GM06990 (cell line): ENCODE results near the gene HLCS.

Experiments
- DNase-seq: peaks from one replicate; pipeline ENCODE4 v3.0.0-alpha.2; 2011; ENCODE audit not compliant: insufficient read length; ENCODE audit errors: extremely low read depth
- H3K27me3 ChIP-seq: replicated peaks from 2 replicates; pipeline ENCODE4 v1.6.0; 2011; ENCODE audit warnings: low read length; ENCODE audit not compliant: control insufficient read depth, insufficient read depth
- H3K36me3 ChIP-seq: 2 replicates; pipeline ENCODE4 v1.5.1; 2011; ENCODE audit warnings: low read length; ENCODE audit not compliant: control insufficient read depth, insufficient read depth
- H3K4me3 ChIP-seq: replicated peaks from 2 replicates; pipeline ENCODE4 v1.5.1; 2011; ENCODE audit warnings: low read depth, mild to moderate bottlenecking, control low read depth, low read length
- TF ChIP-seq, protein P1 (sequence below): IDR thresholded peaks from 2 replicates; pipeline ENCODE4 v1.5.1; 2011; ENCODE audit warnings: low read length, control low read depth, mild to moderate bottlenecking, inconsistent platforms; ENCODE audit not compliant: insufficient read depth, poor library complexity, severe bottlenecking

HLCS gene

DNA sequence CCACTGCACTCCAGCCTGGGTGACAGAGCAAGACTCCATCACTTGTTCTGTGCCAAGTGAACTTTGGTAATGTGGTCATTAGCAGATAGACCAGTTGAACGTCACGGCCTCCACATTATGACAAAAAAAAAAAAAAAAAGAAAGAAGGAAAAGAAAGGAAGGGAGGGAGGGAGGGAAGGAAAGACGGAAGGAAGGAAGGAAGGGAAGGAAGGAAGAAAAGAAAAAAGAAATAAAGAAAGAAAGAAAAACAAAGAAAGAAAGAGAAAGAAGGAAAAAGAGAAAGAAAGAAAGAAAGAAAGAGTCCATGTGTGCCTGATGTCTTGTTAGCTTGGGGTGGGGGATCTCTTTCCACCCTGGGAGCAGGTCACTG, 222.3 kb downstream of the HLCS start:
- Histone ChIP-seq H3K4me3 (no peak overlapping the region), H3K27me3 (no peaks in the 10 kb centered on the region; the same call in none of the 2 replicates), H3K36me3 (no peaks in the 10 kb centered on the region)
- no peak for DNase-seq
- TF ChIP-seq, protein P1, sequence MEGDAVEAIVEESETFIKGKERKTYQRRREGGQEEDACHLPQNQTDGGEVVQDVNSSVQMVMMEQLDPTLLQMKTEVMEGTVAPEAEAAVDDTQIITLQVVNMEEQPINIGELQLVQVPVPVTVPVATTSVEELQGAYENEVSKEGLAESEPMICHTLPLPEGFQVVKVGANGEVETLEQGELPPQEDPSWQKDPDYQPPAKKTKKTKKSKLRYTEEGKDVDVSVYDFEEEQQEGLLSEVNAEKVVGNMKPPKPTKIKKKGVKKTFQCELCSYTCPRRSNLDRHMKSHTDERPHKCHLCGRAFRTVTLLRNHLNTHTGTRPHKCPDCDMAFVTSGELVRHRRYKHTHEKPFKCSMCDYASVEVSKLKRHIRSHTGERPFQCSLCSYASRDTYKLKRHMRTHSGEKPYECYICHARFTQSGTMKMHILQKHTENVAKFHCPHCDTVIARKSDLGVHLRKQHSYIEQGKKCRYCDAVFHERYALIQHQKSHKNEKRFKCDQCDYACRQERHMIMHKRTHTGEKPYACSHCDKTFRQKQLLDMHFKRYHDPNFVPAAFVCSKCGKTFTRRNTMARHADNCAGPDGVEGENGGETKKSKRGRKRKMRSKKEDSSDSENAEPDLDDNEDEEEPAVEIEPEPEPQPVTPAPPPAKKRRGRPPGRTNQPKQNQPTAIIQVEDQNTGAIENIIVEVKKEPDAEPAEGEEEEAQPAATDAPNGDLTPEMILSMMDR = no peak

DNA sequence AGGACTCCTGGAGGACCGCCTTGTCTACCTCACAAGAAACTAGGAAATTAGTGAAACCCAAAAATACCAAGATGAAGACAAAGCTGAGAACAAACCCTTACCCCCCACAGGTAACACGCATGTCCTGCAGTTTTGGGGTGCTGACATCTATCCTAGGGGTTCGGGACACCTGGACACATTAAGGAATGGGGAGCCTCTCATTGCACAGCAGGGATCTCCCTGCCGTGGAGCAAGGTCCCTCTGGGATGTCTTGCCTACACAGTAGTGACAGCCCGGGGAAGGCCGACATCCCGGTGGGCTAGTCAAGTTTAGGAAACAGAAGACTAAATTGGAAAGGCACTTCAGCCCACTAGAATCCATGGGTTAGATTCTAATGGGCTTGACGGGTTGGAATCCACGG, 223.0 kb downstream of the HLCS start:
- Histone ChIP-seq H3K4me3 (no peak overlapping the region), H3K36me3 (no peaks in the 10 kb centered on the region)

DNA sequence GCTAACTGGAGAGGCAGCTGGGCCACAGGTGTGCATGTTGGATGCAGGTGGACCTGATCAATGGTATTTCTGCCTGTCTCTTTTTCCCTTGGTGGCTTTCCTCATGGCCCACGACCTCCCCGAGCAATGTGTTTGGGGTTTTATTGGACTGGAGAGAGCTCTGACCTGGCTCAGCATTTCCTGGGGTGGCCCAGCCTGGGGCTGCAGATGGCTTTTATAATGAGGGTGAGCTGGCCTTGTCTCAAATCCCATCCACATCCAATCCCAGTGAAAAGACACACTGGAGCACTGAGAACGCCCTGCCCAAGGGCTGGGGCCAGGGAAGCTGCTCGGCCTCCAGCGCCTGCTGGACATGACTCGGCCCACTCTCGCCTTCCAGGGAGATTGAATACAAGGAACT, 223.5 kb downstream of the HLCS start:
- TF ChIP-seq, protein P1 = no peak
- Histone ChIP-seq H3K36me3 (no peaks in the 10 kb centered on the region), H3K27me3 (no peaks in the 10 kb centered on the region; the same call in 1 of the 2 replicates), H3K4me3 (no peak overlapping the region)
- no peak for DNase-seq

More for the DNA sequence above, 223.0 kb downstream of the HLCS start:
- TF ChIP-seq, protein P1 = no peak
- no peak for DNase-seq
- H3K27me3 ChIP-seq = no peaks in the 10 kb centered on the region; the same call in none of the 2 replicates

DNA sequence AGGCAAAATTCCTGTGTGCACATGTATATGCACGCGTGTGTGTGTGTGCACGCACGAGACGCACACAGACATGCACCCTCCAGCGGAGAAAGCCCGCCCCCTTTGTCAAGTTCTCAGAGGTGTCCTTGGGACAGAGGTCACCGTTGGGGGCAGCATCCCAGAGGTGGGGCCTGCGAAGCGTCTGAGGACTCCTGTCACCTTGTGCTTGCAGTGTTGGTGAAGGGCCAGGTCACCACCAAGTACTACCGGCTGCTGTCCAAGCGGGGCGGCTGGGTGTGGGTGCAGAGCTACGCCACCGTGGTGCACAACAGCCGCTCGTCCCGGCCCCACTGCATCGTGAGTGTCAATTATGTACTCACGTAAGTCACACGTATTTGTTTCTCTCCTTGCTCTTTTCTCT, 225.0 kb downstream of the HLCS start:
- TF ChIP-seq, protein P1 = no peak
- DNase-seq = no peak
- no peaks in the 10 kb centered on the region; the same call in 1 of the 2 replicates for H3K27me3 ChIP-seq

DNA sequence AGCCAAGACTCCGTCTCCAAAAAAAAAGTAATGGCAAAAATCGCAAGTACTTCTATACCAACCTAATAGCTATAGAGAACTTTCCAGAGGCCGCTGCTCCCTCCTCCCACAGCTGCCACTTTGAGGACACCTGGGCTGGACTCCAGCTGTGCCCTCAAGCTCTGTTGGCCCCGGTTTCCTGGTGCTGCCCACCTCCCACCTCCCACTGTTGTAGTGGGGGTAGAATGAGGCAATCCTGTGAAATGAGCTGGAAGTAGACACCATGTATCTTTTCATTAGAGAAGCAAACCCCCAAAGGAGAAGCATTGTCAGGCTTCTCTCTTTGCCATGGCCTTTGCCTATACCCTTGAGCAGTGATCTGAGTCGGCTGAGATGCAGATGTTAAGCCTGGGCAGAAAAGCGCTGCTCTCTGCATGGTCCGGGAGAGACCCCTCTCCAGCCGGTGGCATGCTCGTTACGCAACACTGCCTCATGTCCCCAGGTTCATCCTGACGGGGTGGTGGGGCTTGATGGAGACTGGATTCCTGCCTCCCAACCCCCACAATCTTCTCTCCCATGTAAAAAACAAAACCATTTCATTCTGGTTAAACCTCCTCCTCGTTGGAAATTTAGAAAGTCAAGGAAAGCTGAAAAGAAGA, 227.9 kb downstream of the HLCS start:
- Histone ChIP-seq H3K4me3 (no peak overlapping the region), H3K27me3 (no peaks in the 10 kb centered on the region), H3K36me3 (no peaks in the 10 kb centered on the region)
- TF ChIP-seq, protein P1 = no peak
- DNase-seq = no peak

More for the DNA sequence above, 225.0 kb downstream of the HLCS start:
- Histone ChIP-seq H3K4me3 (no peak overlapping the region), H3K36me3 (no peaks in the 10 kb centered on the region)
